ENCODE data around the gene NXNL1. TPM values are rescaled to one million over a fixed set of nuclear protein-coding genes. Genes with fewer than 3 reads are reported as not detected.
A peak's percentile ranks its signal among the peaks of the same experiment; 100 is the strongest.

NXNL1 gene
- total and polyA plus RNA-seq, 9 of the 15 experiments (the other 6 are each of a cell fraction or from before 2014, with no cell fraction given) = not detected

DNA sequence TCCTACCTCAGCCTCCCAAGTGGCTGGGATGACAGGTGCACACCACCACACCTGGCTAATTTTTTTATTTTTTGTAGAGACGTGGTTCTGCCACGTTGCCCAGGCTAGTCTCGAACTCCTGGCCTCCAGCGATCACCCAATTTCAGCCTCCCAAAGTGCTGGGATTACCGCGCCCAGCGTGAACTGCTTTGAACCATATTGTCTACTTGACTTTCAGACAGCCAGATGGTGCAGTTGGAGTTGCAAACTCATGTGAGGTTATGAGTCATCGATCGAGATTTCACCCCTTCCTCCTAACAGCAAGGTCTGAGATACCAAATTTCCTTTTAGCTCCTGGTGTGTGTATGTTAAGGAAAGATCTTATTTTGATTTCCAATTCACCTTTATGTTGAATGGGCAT lies 12.3 kb upstream of the NXNL1 start (continued):
- TF ChIP-seq ZBTB11 (CRISPR knock-in tag; IDR thresholded peaks at IDR 0.05) (peak in 1 of 3 experiments; percentile 10; a peak in 1 of 6 replicates), SNIP1 (IDR thresholded peaks at IDR 0.05; ENCODE audit: low read depth) (no peak), PHF21A (IDR thresholded peaks at IDR 0.05; ENCODE audit: borderline replicate concordance, low read depth) (no peak), PTRF (tag; IDR thresholded peaks at IDR 0.05) (no peak), ZNF785 (CRISPR knock-in tag; IDR thresholded peaks at IDR 0.05) (no peak), DPF2 (IDR thresholded peaks at IDR 0.05) (peak; percentile 83), ZBED1 (IDR thresholded peaks at IDR 0.05) (no peak), ZNF24 (IDR thresholded peaks at IDR 0.05) (0 out of 2 replicates have a peak, but pooled peaks have one; percentile 18), NUFIP1 (IDR thresholded peaks at IDR 0.05; ENCODE audit: partially characterized antibody) (no peak), JUNB (CRISPR knock-in tag; conservative IDR thresholded peaks at IDR 0.05) (peak; percentile 84), ZNF347 (CRISPR knock-in tag; IDR thresholded peaks at IDR 0.05; ENCODE audit: low read depth) (no peak), NELFE (IDR thresholded peaks at IDR 0.05; ENCODE audit: insufficient read depth, insufficient read length) (no peak), JUND (IDR thresholded peaks at IDR 0.05; ENCODE audit: borderline replicate concordance, low read depth, low read length) (peak; percentile 99), JUND (tag; IDR thresholded peaks at IDR 0.05; ENCODE audit: borderline replicate concordance, low read depth, low read length) (peak; percentile 98), ZNF232 (CRISPR knock-in tag; IDR thresholded peaks at IDR 0.05) (no peak), ELF2 (CRISPR knock-in tag; IDR thresholded peaks at IDR 0.05) (no peak), ZNF695 (CRISPR knock-in tag; IDR thresholded peaks at IDR 0.05) (no peak), SRSF3 (IDR thresholded peaks at IDR 0.05; ENCODE audit: insufficient read depth, low read length) (no peak)
- TF ChIP-seq, protein P1, sequence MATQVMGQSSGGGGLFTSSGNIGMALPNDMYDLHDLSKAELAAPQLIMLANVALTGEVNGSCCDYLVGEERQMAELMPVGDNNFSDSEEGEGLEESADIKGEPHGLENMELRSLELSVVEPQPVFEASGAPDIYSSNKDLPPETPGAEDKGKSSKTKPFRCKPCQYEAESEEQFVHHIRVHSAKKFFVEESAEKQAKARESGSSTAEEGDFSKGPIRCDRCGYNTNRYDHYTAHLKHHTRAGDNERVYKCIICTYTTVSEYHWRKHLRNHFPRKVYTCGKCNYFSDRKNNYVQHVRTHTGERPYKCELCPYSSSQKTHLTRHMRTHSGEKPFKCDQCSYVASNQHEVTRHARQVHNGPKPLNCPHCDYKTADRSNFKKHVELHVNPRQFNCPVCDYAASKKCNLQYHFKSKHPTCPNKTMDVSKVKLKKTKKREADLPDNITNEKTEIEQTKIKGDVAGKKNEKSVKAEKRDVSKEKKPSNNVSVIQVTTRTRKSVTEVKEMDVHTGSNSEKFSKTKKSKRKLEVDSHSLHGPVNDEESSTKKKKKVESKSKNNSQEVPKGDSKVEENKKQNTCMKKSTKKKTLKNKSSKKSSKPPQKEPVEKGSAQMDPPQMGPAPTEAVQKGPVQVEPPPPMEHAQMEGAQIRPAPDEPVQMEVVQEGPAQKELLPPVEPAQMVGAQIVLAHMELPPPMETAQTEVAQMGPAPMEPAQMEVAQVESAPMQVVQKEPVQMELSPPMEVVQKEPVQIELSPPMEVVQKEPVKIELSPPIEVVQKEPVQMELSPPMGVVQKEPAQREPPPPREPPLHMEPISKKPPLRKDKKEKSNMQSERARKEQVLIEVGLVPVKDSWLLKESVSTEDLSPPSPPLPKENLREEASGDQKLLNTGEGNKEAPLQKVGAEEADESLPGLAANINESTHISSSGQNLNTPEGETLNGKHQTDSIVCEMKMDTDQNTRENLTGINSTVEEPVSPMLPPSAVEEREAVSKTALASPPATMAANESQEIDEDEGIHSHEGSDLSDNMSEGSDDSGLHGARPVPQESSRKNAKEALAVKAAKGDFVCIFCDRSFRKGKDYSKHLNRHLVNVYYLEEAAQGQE (IDR thresholded peaks at IDR 0.05; ENCODE audit: borderline replicate concordance) = peak; percentile 64; the same call in 1 of the 2 replicates
- TF ChIP-seq, protein P1 (CRISPR knock-in tag; IDR thresholded peaks at IDR 0.05; ENCODE audit: low read depth) = no peak
